ENCODE results near the gene DOCK4. TPM values are rescaled to one million over a fixed set of nuclear protein-coding genes. Genes with fewer than 3 reads are reported as not detected.

The DOCK4 gene
- total RNA-seq, 1 experiment from 2014 or later: 4.9 TPM

DNA sequence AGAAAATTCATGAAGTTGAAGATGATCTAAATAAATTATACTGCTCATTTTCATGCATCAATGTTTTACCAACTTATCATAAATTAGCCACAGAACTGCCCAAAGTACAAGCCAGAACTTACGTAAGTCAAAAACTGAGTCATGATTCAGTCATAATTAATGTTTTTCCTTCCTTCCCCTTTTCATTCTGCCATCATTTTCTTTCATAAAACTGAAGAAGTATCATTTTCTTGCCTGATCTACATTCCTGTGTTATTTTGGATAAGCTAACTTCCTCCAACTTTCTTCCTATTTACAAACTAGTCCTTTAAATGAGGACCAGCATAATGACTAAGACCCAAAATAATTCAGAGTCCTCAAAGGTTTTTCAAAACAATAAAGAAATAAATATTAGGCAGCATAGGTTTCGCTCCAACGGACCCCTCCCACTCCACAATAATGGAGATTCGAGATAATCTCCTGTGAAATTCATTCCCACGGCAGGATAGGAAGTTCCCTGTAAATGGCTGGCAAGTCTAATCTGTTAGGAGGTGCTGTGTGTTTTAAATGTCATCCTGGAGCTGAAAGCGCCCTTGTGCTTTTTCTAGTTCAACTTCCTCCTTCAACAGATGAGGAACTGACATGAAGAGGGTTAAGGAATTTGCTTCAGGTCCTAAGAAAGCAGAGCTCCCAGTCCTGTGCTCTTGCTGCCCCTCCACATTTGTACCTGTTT lies 218.9 kb downstream of the DOCK4 start:
- no peak overlapping the region for H3K27ac Mint-ChIP-seq
- Histone ChIP-seq H3K4ac (ENCODE audit: low read depth, low read length) (no peak overlapping the region), H4K5ac (ENCODE audit: insufficient read length, low read depth, low read length) (no peak overlapping the region), H3K14ac (ENCODE audit: insufficient read depth, low read length) (no peak overlapping the region), H3K9me3 (ENCODE audit: control insufficient read depth, low read depth, low read length) (no peaks in the 10 kb centered on the region), H3T11ph (ENCODE audit: low read length) (no peak overlapping the region), H3K27ac (ENCODE audit: insufficient read length, low read depth, low read length) (no peak overlapping the region), H4K20me1 (ENCODE audit: control insufficient read depth, insufficient read depth, insufficient read length) (no peaks in the 10 kb centered on the region), H2BK15ac (ENCODE audit: low read depth, low read length) (no peak overlapping the region), H4K8ac (replicated peaks; ENCODE audit: insufficient read length, low read depth, low read length) (no peak overlapping the region), H2BK20ac (ENCODE audit: low read depth, low read length, poor library complexity, severe bottlenecking) (no peak overlapping the region), H2BK12ac (ENCODE audit: insufficient read length, low read depth, low read length) (no peak overlapping the region), H2BK120ac (ENCODE audit: low read depth, low read length, poor library complexity, severe bottlenecking) (no peak overlapping the region), H3K18ac (ENCODE audit: insufficient read length, low read depth, low read length) (no peak overlapping the region), H3K9ac (ENCODE audit: extremely low read depth, insufficient read length, low read length) (no peak overlapping the region), H2AK5ac (ENCODE audit: insufficient read length, low read length) (no peak overlapping the region), H3K27me3 (ENCODE audit: insufficient read depth, low read length) (no peaks in the 10 kb centered on the region), H2BK5ac (ENCODE audit: insufficient read length, low read length) (no peak overlapping the region), H3K23me2 (ENCODE audit: insufficient read length, low read depth, low read length, poor library complexity, severe bottlenecking) (no peaks in the 10 kb centered on the region), H3K4me1 (ENCODE audit: insufficient read depth, low read length) (peaks cover 3% of the 10 kb centered on the region; the same call in 1 of the 2 replicates), H3K79me2 (ENCODE audit: insufficient read depth, low read length) (no peaks in the 10 kb centered on the region), H3K4me2 (ENCODE audit: insufficient read depth, insufficient read length, low read length) (no peak overlapping the region), H3K56ac (ENCODE audit: insufficient read length, low read depth, low read length) (no peak overlapping the region), H4K91ac (ENCODE audit: insufficient read length, low read depth, low read length) (no peak overlapping the region), H3K23ac (ENCODE audit: insufficient read length, low read depth, low read length) (no peak overlapping the region), H2AFZ (ENCODE audit: low read length) (no peak overlapping the region), H3K79me1 (ENCODE audit: insufficient read depth, low read depth, low read length, poor library complexity, severe bottlenecking) (no peaks in the 10 kb centered on the region)
- H3K36me3 Mint-ChIP-seq (ENCODE audit: insufficient read depth in 1 of 3, low read depth in 3 of 3): peaks cover 0 to 14% (median 0%) of the 10 kb centered on the region in 3 experiments; a peak in 4 of 7 replicates
- no peaks in the 10 kb centered on the region for H3K9me3 Mint-ChIP-seq
- TF ChIP-seq, protein P1, sequence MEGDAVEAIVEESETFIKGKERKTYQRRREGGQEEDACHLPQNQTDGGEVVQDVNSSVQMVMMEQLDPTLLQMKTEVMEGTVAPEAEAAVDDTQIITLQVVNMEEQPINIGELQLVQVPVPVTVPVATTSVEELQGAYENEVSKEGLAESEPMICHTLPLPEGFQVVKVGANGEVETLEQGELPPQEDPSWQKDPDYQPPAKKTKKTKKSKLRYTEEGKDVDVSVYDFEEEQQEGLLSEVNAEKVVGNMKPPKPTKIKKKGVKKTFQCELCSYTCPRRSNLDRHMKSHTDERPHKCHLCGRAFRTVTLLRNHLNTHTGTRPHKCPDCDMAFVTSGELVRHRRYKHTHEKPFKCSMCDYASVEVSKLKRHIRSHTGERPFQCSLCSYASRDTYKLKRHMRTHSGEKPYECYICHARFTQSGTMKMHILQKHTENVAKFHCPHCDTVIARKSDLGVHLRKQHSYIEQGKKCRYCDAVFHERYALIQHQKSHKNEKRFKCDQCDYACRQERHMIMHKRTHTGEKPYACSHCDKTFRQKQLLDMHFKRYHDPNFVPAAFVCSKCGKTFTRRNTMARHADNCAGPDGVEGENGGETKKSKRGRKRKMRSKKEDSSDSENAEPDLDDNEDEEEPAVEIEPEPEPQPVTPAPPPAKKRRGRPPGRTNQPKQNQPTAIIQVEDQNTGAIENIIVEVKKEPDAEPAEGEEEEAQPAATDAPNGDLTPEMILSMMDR (conservative IDR thresholded peaks at IDR 0.05): no peak
- no peak for DNase-seq
- no peak overlapping the region for H3K4me3 Mint-ChIP-seq
- H3K4me1 Mint-ChIP-seq: peaks cover 7 to 8% of the 10 kb centered on the region in 2 experiments; a peak in 3 of 4 replicates
- no peaks in the 10 kb centered on the region for H3K27me3 Mint-ChIP-seq (ENCODE audit: low read depth)
- WGBS (ENCODE audit: extremely low coverage, insufficient read length, low lambda C conversion rate): no CpG with 5 or more reads among the region's 6 CpGs
